GM12873 (cell line): ENCODE results near the gene NCAPD2.

Experiments
- CTCF ChIP-seq: IDR thresholded peaks from 2 replicates; pipeline ENCODE4 v1.5.1; 2012; ENCODE audit warnings: low read depth, mild to moderate bottlenecking, moderate library complexity, low read length, control low read depth; ENCODE audit not compliant: insufficient read depth; ENCODE audit errors: missing control alignments

NCAPD2 gene

GRCh38 chr12:6469092-6469491 is 24.8 kb upstream of the NCAPD2 start:
- no peak for TF ChIP-seq CTCF

- no peak for TF ChIP-seq CTCF
These were observed 24.1 kb upstream of the NCAPD2 start for GRCh38 chr12:6469609-6470374.

- TF ChIP-seq CTCF = no peak
These were observed 23.3 kb upstream of the NCAPD2 start, which contains the start of gene VAMP1 for GRCh38 chr12:6470375-6471163. TSS of gene VAMP1 (minus strand) at chr12:6470677. CDS start at chr12:6470531, 146 bp downstream.

GRCh38 chr12:6471989-6472360 is 21.9 kb upstream of the NCAPD2 start:
- TF ChIP-seq CTCF = no peak

- TF ChIP-seq CTCF = no peak
These were observed 21.4 kb upstream of the NCAPD2 start for GRCh38 chr12:6472491-6472890.

- no peak for TF ChIP-seq CTCF
These were observed 17.4 kb upstream of the NCAPD2 start for GRCh38 chr12:6476489-6476888.

GRCh38 chr12:6478416-6478815 is 15.5 kb upstream of the NCAPD2 start:
- no peak for TF ChIP-seq CTCF
